HG02798 (cell line): ENCODE data around the gene MTFMT.

Source experiments
- ATAC-seq: cut with Tn5 transposase; IDR thresholded peaks from one replicate; pipeline ENCODE4 v1.9.1; 2021; ENCODE audit warnings: mild to moderate bottlenecking; ENCODE audit not compliant: unreplicated experiment, poor library complexity

MTFMT gene

GRCh38 chr15:64990168-64990470 is 39.3 kb downstream of the MTFMT start:
- ATAC-seq, result no peak

DNA sequence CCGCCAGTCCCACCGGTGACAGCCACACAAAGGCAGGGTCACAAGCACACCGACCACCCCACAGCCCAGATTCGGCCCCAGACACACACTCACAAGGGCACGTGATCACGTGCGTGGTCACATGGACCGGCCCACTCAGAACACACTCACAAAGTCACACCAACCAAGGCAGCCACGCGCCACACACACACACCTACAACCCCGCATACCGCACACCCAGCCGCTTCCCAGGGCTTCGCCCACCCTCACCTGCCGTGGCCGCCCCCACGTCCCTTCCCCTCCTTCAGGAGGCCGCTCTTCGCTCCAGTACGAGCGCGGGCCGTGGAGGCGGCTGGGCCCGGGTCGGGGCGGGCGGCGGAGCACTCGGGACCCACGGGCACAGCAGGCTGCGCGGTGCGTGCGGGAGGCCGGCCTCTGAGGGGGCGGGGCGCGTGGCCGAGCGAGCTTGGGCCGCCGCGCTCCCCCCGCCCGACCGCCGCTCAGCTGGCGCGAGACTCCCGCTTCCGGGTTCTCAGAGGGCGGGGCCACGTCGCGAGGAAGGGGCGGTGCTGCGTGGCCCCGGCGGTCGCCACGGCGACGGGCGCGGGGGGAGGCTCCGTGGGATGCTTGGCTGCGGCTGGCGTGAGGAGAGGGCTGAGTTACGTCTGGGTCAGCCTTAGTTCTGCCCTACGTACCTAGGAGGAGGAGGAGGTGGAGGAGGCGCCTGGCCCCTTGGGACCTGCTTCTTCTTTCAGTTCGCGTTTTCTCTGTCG is 39.8 kb downstream of the MTFMT start, which contains the start of gene SPG21:
SPG21 (minus strand) TSS at position 499 of the 752 bp plus-strand sequence. CDS start 6,345 bp downstream, outside the sequence.
- ATAC-seq, result peak; percentile 96

- ATAC-seq, result no peak
These were observed 42.3 kb downstream of the MTFMT start for GRCh38 chr15:64987136-64987535.

DNA sequence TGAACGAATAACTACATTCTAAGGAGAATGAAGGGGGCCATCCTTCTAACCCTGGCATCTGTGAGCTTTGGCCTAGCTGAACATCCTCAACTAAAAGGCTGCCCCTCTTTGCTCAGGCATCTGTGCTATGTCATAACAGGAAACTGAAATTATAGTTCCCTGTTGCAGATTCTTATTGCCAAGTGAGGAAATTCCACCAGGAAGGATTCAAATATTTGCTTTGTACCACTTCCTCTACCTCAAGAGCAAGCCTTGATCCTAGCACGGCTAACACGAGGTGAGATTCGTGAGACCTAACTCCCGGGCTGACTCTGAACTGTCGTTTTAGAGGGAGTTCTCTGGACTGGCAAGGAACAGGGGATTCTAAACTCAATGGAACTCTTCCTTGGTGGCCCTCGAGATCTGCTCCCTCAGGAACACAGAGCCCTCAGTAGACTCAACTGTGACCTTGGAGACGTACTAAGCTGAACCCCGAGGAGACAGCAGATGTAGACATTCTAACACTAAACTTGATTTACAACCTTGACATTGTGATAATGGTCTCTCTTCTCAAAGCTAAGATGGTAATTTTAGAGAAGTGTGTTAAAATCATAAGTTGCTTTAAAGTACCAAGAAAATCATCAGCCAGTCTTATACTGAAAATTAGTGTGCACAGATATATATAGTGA is 43.9 kb downstream of the MTFMT start:
- ATAC-seq, result no peak

GRCh38 chr15:64982472-64982871 is 47.0 kb downstream of the MTFMT start:
- ATAC-seq, result no peak

- ATAC-seq, result no peak
These were observed 47.5 kb downstream of the MTFMT start for GRCh38 chr15:64981812-64982431.

DNA sequence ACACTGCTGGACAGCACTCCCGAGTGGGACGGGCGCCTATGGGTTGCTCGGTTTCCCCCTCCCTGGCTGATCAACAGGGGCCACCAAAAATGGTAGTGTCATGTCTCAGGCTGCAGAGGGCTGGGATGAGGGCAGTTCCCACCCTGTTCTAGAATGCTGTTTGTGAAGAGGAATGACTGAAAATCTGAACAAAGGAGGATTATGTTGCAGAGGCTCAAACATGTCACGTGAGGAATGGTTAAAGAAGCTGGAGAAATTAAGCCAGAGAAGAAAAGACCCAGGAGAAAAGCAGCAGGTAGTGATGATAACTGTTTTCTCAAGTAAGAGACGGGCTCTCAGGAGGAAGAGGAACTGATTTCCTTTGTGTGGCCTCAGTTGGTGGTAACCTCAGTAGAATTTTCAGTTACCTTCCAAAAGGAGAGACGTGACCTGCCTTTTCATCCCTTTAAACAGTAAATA is 50.2 kb downstream of the MTFMT start:
- ATAC-seq, result no peak

- no peak for ATAC-seq
These were observed 54.0 kb downstream of the MTFMT start for GRCh38 chr15:64975390-64975789.

- ATAC-seq, result no peak
These were observed 58.7 kb downstream of the MTFMT start for GRCh38 chr15:64970698-64971097.

- ATAC-seq, result no peak
These were observed 60.0 kb downstream of the MTFMT start for GRCh38 chr15:64969401-64969800.

GRCh38 chr15:64961013-64961412 is 68.4 kb downstream of the MTFMT start:
- no peak for ATAC-seq

DNA sequence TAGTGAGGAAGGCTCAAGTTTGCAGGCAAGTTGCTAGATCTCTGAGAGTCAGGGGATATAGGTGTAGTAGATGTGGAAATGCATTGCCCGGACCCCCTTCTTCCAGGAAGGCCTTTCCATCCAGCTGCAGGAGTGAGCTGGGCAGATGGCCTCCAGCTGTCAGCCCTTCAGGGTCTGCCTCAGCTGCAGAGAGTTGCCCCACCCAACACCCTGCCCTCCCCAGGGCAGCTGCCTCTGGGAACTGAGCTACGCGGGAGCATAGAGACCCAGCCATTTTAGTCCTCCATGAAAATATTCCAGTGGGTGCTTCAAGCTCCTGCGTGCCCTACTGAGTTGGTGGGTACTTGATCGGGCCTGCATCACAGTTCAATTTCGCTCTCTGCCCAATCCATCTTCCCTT is 69.3 kb downstream of the MTFMT start:
- no peak for ATAC-seq

- ATAC-seq, result no peak
These were observed 70.3 kb downstream of the MTFMT start for GRCh38 chr15:64959128-64959527.

GRCh38 chr15:64954395-64954794 is 75.0 kb downstream of the MTFMT start:
- ATAC-seq, result no peak

GRCh38 chr15:64951777-64952418 is 77.5 kb downstream of the MTFMT start:
- no peak for ATAC-seq
